Natural killer cell (primary cell): ENCODE measurements around the gene NCMAP. TPM values are rescaled to one million over a fixed set of nuclear protein-coding genes. Genes with fewer than 3 reads are reported as not detected.
A peak's percentile ranks its signal among the peaks of the same experiment; 100 is the strongest.

Experiments used
- ATAC-seq, 3 donors: fragments of 150-1000 bp in 2 of 3; fragments of 200-7000 bp in 1 of 3; cut with Tn5 transposase; 1 replicate in 1 of 3; 2 replicates in 2 of 3; pipeline ENCODE4 v1.10.0; 2021; ENCODE audit warnings: mild to moderate bottlenecking in 2 of 3, moderate library complexity in 2 of 3
- DNase-seq, 2 donors: peaks; one replicate each; pipeline versions ENCODE4 v3.0.0 to v3.0.0-alpha.2; 2013 to 2021; ENCODE audit warnings: mixed read lengths in 1 of 2
- H3K27ac ChIP-seq: one replicate; pipeline ENCODE4 v1.5.1; 2013; ENCODE audit warnings: mild to moderate bottlenecking, low read length
- H3K27me3 ChIP-seq: one replicate; pipeline ENCODE4 v1.6.1; 2013; ENCODE audit warnings: low read length; ENCODE audit not compliant: control insufficient read depth, insufficient read depth
- H3K36me3 ChIP-seq: one replicate; pipeline ENCODE4 v1.6.1; 2013; ENCODE audit warnings: low read length; ENCODE audit not compliant: control insufficient read depth, insufficient read depth
- H3K4me1 ChIP-seq: one replicate; pipeline ENCODE4 v1.6.1; 2013; ENCODE audit warnings: low read length; ENCODE audit not compliant: control insufficient read depth, insufficient read depth
- H3K4me3 ChIP-seq: one replicate; pipeline ENCODE4 v1.5.1; 2013; ENCODE audit warnings: low read length
- H3K9me3 ChIP-seq: one replicate; pipeline ENCODE4 v1.6.1; 2013; ENCODE audit warnings: low read length; ENCODE audit not compliant: control insufficient read depth, insufficient read depth
- H3K27ac Mint-ChIP-seq, 2 donors: one replicate each; pipeline ENCODE4 v1.8.0; 2022; ENCODE audit warnings: mild to moderate bottlenecking in 2 of 2, mixed read lengths in 2 of 2, moderate library complexity in 1 of 2
- H3K27me3 Mint-ChIP-seq, 2 donors: one replicate each; pipeline ENCODE4 v1.8.0; 2022; ENCODE audit warnings: low read depth in 2 of 2, mixed read lengths in 2 of 2
- H3K36me3 Mint-ChIP-seq: one replicate; pipeline ENCODE4 v1.8.0; 2022; ENCODE audit warnings: mixed read lengths
- H3K4me1 Mint-ChIP-seq, 2 donors: one replicate each; pipeline ENCODE4 v1.8.0; 2022; ENCODE audit warnings: mixed read lengths in 2 of 2
- H3K4me3 Mint-ChIP-seq: one replicate; pipeline ENCODE4 v1.8.0; 2022; ENCODE audit warnings: mild to moderate bottlenecking, moderate library complexity, mixed read lengths
- H3K9me3 Mint-ChIP-seq, 2 donors: one replicate each; pipeline ENCODE4 v1.8.0; 2022; ENCODE audit warnings: mixed read lengths in 2 of 2
- WGBS: methylation state at CpG from one replicate; pipeline ENCODE4 v1.1.7; 2013; ENCODE audit warnings: missing lambda C conversion rate; ENCODE audit not compliant: insufficient coverage; 5-methylcytosine and 5-hydroxymethylcytosine counted together
- intact Hi-C: fragments of 100-400 bp; cut with micrococcal nuclease; formaldehyde crosslinking; loops from one replicate; pipeline ENCODE4 v1.14.2; 2022
- total RNA-seq, 4 donors: library from RNA; stranded (reverse); fragments of 120-200 nt in 1 of 4; gene quantifications; one replicate each; pipeline versions ENCODE4 v1.2.3 to v1.2.4, GENCODE V29; 2013 to 2022
- TF ChIP-seq, protein P1 (sequence below): fragments of 200-600 bp; IDR thresholded peaks from one replicate; pipeline ENCODE4 v1.8.0; 2022; ENCODE audit warnings: antibody characterized with exemption

The NCMAP gene, protein sequence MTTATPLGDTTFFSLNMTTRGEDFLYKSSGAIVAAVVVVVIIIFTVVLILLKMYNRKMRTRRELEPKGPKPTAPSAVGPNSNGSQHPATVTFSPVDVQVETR
- total RNA-seq: not detected
- 0.02 TPM for total RNA-seq (2013)

DNA sequence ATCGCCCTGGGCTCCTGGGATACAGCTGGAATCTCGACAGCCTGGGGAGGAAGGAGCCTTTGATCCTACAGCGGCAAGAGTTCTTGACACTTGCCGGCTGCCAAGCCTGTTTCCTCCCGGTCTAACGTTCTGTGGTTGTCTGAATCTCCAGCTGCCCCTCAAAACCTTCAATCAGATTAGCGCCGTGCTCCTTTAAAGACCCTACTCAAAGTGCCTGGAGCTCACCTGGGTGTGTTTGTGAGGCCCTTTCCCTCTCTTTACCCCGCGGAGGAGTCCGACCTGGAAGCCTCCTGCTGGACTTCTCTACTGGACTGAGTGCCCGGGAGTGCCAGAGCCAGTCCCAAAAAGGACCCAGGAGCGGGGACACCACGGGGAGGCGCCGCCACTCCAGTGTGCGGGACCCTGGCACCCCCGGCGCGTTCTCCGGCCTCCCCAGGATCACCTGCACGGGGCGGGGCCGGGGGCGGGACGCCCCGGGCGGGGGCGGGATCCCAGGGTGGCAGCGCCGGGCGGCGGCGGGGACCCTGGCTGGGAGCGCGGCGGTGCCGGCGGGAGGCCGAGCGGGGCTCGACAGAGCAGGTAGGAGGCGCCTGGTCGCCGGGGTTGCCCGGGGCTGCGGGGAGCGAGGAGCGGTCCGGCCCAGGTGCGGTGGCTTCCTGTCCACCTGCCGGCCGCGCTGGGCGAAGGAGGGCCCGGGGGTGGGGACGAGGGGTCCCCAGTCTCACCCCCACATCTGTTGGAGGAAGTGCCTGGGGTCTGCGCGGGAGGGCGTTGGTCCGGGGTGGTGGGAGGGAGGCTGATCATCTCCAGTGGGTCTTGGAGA, at the start of gene NCMAP:
NCMAP (plus strand) TSS at position 497 of the 823 bp plus-strand sequence. CDS start 39,344 bp downstream, outside the sequence.
- Histone ChIP-seq H3K36me3 (no peaks in the 10 kb centered on the region), H3K9me3 (no peaks in the 10 kb centered on the region), H3K4me3 (peak within 1 kb of the TSS; percentile 14), H3K27me3 (peaks cover 14% of the 10 kb centered on the region), H3K4me1 (peaks cover 10% of the 10 kb centered on the region), H3K27ac (no peak within 1 kb of the TSS)
- TF ChIP-seq, protein P1, sequence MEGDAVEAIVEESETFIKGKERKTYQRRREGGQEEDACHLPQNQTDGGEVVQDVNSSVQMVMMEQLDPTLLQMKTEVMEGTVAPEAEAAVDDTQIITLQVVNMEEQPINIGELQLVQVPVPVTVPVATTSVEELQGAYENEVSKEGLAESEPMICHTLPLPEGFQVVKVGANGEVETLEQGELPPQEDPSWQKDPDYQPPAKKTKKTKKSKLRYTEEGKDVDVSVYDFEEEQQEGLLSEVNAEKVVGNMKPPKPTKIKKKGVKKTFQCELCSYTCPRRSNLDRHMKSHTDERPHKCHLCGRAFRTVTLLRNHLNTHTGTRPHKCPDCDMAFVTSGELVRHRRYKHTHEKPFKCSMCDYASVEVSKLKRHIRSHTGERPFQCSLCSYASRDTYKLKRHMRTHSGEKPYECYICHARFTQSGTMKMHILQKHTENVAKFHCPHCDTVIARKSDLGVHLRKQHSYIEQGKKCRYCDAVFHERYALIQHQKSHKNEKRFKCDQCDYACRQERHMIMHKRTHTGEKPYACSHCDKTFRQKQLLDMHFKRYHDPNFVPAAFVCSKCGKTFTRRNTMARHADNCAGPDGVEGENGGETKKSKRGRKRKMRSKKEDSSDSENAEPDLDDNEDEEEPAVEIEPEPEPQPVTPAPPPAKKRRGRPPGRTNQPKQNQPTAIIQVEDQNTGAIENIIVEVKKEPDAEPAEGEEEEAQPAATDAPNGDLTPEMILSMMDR: no peak
- Mint-ChIP-seq H3K36me3 (no peaks in the 10 kb centered on the region), H3K27me3 (peaks cover 42 to 47% of the 10 kb centered on the region in 2 donors), H3K27ac (no peak within 1 kb of the TSS), H3K9me3 (no peaks in the 10 kb centered on the region), H3K4me1 (peaks cover 5 to 6% of the 10 kb centered on the region in 2 donors), H3K4me3 (peak within 1 kb of the TSS; percentile 59)
- peak in 1 of 2 donors; percentile 61 for DNase-seq
- intact Hi-C loops: no loop called here
- WGBS: 2% methylated on average over 59 of the region's 61 CpGs
- ATAC-seq: peak; percentile 10 to 52 (median 12)

DNA sequence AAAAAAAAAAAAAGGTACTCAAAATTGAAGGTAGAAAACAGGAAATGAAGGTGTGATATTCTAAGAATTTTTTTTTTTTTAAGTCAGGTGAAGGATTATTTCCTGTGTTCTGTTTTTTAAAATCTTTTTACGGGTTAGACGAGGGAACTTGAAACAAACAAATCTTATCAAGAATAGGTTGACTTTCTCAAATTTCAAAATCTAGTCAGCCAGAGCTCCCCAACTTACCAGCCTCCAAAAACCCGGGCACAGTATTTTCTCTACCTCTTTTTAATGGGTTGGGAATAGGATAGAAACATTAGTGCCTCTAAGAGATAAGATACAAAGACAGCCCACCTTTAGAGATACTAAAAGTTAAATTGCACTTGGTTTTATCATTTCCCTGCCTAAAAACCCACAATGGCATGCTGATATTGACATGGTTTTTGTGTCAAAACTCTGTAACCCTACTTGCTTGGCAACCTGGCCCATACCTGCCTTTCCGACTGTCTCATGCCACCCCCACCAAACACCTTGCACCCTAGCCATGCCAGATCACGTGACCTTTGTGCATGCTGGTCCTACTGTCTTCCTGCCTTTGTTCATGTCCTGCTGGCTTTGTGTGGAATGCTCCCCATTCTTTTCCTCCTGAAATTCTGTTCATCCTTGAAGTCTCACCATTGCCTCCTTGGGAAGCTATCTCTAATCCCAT, 49.1 kb upstream of the NCMAP start:
- no peaks in the 10 kb centered on the region for H3K9me3 Mint-ChIP-seq

DNA sequence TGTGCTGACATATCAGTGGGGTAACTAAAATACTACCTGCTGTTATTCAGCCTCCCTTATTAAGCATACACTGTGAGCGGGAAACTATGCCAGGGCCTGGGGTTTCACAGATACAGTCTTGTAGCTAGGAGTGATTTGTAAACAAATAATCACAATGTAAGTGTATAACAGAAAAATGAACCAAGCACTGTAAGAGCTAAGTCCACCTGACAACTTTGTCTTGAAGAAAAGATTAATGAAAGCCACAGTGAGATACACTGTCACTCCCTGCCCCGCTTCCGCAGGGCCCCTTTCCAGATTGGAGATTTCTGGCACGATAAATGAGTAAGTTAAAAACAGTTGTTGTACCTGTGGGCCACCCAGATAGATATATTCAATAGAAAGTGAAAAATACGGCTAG, 48.5 kb upstream of the NCMAP start:
- Mint-ChIP-seq H3K36me3 (no peaks in the 10 kb centered on the region), H3K4me1 (peaks cover 6 to 11% of the 10 kb centered on the region in 2 donors), H3K27me3 (peaks cover 62 to 76% of the 10 kb centered on the region in 2 donors), H3K9me3 (no peaks in the 10 kb centered on the region), H3K4me3 (no peak overlapping the region), H3K27ac (no peak overlapping the region)
- H3K27me3 ChIP-seq: peaks cover 5% of the 10 kb centered on the region
- H3K9me3 ChIP-seq: no peaks in the 10 kb centered on the region
- ATAC-seq (no peak), DNase-seq (peak in 1 of 2 donors; percentile 74)
- WGBS: 94% methylated on average over 4 of the region's 5 CpGs
- intact Hi-C loops: no loop called here
- no peaks in the 10 kb centered on the region for H3K36me3 ChIP-seq
- H3K4me1 ChIP-seq: peaks cover 22% of the 10 kb centered on the region
- TF ChIP-seq, protein P1: no peak
- H3K27ac ChIP-seq: peak overlapping the region; percentile 17
- no peak overlapping the region for H3K4me3 ChIP-seq

More for the DNA sequence above, 49.1 kb upstream of the NCMAP start:
- Mint-ChIP-seq H3K27me3 (peaks cover 67 to 79% of the 10 kb centered on the region in 2 donors), H3K4me3 (no peak overlapping the region), H3K27ac (no peak overlapping the region), H3K36me3 (no peaks in the 10 kb centered on the region), H3K4me1 (peaks cover 10 to 17% of the 10 kb centered on the region in 2 donors)
- H3K27ac ChIP-seq: peak overlapping the region; percentile 17
- intact Hi-C loops: no loop called here
- no peaks in the 10 kb centered on the region for H3K9me3 ChIP-seq
- TF ChIP-seq, protein P1: no peak
- H3K27me3 ChIP-seq: peaks cover 5% of the 10 kb centered on the region
- no peaks in the 10 kb centered on the region for H3K36me3 ChIP-seq
- 59% methylated on average over 2 of the region's 5 CpGs for WGBS
- DNase-seq (peak in 1 of 2 donors; percentile 68), ATAC-seq (no peak)
- peaks cover 28% of the 10 kb centered on the region for H3K4me1 ChIP-seq
- H3K4me3 ChIP-seq: no peak overlapping the region
